CD4-positive, alpha-beta T cell treated with Interferon gamma for 1 hour (primary cell): ENCODE data around the gene PLA2G3.

Experiments used
- DNase-seq: peaks from one replicate; pipeline ENCODE4 v3.0.0-alpha.2; 2020

PLA2G3 gene

GRCh38 chr22:31144223-31144622 lies 3.9 kb upstream of the PLA2G3 start:
- no peak for DNase-seq

GRCh38 chr22:31143537-31143936 lies 3.2 kb upstream of the PLA2G3 start:
- no peak for DNase-seq

- DNase-seq: no peak
These were observed 2.7 kb upstream of the PLA2G3 start for GRCh38 chr22:31143038-31143437.

GRCh38 chr22:31142285-31142684 lies 2.0 kb upstream of the PLA2G3 start:
- DNase-seq: no peak

GRCh38 chr22:31141551-31141950 lies 1.2 kb upstream of the PLA2G3 start:
- DNase-seq: no peak

GRCh38 chr22:31140746-31141145 lies 438 bp upstream of the PLA2G3 start:
- no peak for DNase-seq

- no peak for DNase-seq
These were observed 1.2 kb downstream of the PLA2G3 start for GRCh38 chr22:31139066-31139465.

- DNase-seq: no peak
These were observed 2.2 kb downstream of the PLA2G3 start for GRCh38 chr22:31138126-31138525.

GRCh38 chr22:31137721-31138120 lies 2.6 kb downstream of the PLA2G3 start:
- DNase-seq: no peak

- DNase-seq: no peak
These were observed 3.6 kb downstream of the PLA2G3 start for GRCh38 chr22:31136711-31137110.

GRCh38 chr22:31136155-31136554 lies 4.2 kb downstream of the PLA2G3 start:
- no peak for DNase-seq

GRCh38 chr22:31135706-31136105 lies 4.6 kb downstream of the PLA2G3 start:
- no peak for DNase-seq

- DNase-seq: no peak
These were observed 5.6 kb downstream of the PLA2G3 start for GRCh38 chr22:31134688-31135087.

- no peak for DNase-seq
These were observed 6.4 kb downstream of the PLA2G3 start for GRCh38 chr22:31133911-31134310.

GRCh38 chr22:31130873-31131272 lies 9.4 kb downstream of the PLA2G3 start:
- DNase-seq: no peak

GRCh38 chr22:31128156-31128555 lies 12.2 kb downstream of the PLA2G3 start:
- no peak for DNase-seq

GRCh38 chr22:31127181-31127772 lies 13.0 kb downstream of the PLA2G3 start:
- no peak for DNase-seq

- DNase-seq: no peak
These were observed 13.5 kb downstream of the PLA2G3 start for GRCh38 chr22:31126869-31127175.

GRCh38 chr22:31126128-31126868 lies 14.0 kb downstream of the PLA2G3 start:
- DNase-seq: no peak

- no peak for DNase-seq
These were observed 14.7 kb downstream of the PLA2G3 start for GRCh38 chr22:31125521-31126117.

GRCh38 chr22:31124811-31125465 lies 15.4 kb downstream of the PLA2G3 start:
- no peak for DNase-seq

GRCh38 chr22:31124290-31124689 lies 16.0 kb downstream of the PLA2G3 start:
- DNase-seq: no peak

- DNase-seq: no peak
These were observed 17.1 kb downstream of the PLA2G3 start for GRCh38 chr22:31123292-31123602.
